ENCODE measurements around the gene OR5T1. TPM values are rescaled to one million over a fixed set of nuclear protein-coding genes. Genes with fewer than 3 reads are reported as not detected.

Gene OR5T1
- polyA plus RNA-seq, 1 of the 3 experiments (the other 2 are of a cell fraction) = not detected

DNA sequence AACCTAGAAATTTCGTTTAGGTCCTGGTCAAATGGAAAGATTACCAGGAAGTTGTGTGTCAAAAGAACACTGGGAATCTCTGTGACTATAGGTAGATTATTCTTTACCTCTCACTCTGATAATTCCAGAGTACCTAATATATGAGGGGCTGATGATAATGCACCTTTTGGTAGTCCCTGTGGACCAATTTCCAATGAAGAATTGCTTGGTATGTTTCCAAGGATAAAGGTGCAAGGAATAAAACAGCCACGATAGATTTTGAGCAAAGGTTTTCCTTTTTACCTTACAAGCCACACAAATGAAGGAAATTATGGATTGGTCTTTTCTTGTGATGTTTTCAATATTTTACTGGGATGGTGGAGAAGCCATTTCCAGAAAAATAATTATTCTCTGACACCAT is 18.2 kb downstream of the OR5T1 start, which contains the start of gene OR8H1:
Gene OR8H1, minus strand, starts transcription at position 101 of the 400 bp plus-strand sequence. CDS start 1,192 bp downstream, outside the sequence.
- no peaks in the 10 kb centered on the region for H3K79me2 ChIP-seq (ENCODE audit: insufficient read depth)
- no peak within 1 kb of the TSS for H3K4me2 ChIP-seq
- no peaks in the 10 kb centered on the region for H3F3A ChIP-seq (replicated peaks; ENCODE audit: insufficient read depth)
- no peak within 1 kb of the TSS for H3K27ac ChIP-seq (ENCODE audit: low read depth in 2 of 2, low read length in 1 of 2)
- no peaks in the 10 kb centered on the region for H3K9me3 ChIP-seq
- no peak for TF ChIP-seq SMC3 (IDR thresholded peaks at IDR 0.05; ENCODE audit: low read depth, low read length)
- H4K20me1 ChIP-seq (ENCODE audit: insufficient read depth) = no peaks in the 10 kb centered on the region
- no peaks in the 10 kb centered on the region for H3K9me2 ChIP-seq
- no peak for DNase-seq
- CTCF ChIA-PET = no interaction called here
- no peak within 1 kb of the TSS for H3K9ac ChIP-seq
- H3K36me3 ChIP-seq (replicated peaks in 1 of 2; ENCODE audit: control insufficient read depth in 1 of 2, insufficient read depth in 2 of 2, low read length in 1 of 2) = no peaks in the 10 kb centered on the region
- H3K4me3 ChIP-seq (ENCODE audit: low read depth in 2 of 2, low read length in 1 of 2) = no peak within 1 kb of the TSS
- WGBS (ENCODE audit: low lambda C conversion rate) = 0% methylated on average over 2 of the region's 2 CpGs
- POLR2A ChIA-PET = no interaction called here
- H2AFZ ChIP-seq (ENCODE audit: low read depth) = no peak within 1 kb of the TSS
- no peaks in the 10 kb centered on the region for H3K4me1 ChIP-seq (ENCODE audit: control insufficient read depth in 1 of 2, insufficient read depth in 2 of 2, low read depth in 1 of 2, low read length in 1 of 2)
- H3K27me3 ChIP-seq (ENCODE audit: insufficient read depth) = no peaks in the 10 kb centered on the region

DNA sequence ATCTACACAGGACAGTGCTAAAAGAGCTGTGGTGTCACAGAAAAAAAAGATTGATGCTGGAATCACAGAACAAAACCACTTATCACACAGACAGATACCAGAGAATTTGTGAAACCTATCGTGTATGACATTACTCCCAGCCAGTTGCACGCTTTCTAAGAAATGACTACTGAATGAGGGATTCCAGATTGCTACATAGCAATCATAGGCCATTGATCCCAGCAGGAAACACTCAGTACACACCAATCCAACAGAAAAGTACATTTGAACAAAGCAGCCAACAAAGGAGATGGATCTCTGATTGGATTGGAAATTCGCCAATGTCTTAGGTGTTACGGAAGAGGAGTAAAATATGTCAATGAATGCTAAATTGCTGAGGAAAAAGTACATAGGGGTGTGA is 22.9 kb downstream of the OR5T1 start:
- no peak overlapping the region for H3K27ac ChIP-seq (ENCODE audit: low read depth in 2 of 2, low read length in 1 of 2)
- H3K79me2 ChIP-seq (ENCODE audit: insufficient read depth) = no peaks in the 10 kb centered on the region
- no peak overlapping the region for H3K4me2 ChIP-seq
- no peaks in the 10 kb centered on the region for H3K27me3 ChIP-seq (ENCODE audit: insufficient read depth)
- no peak overlapping the region for H3K9ac ChIP-seq
- TF ChIP-seq NRF1 (IDR thresholded peaks at IDR 0.05; ENCODE audit: low read depth, low read length) = no peak
- TF ChIP-seq, protein P1, sequence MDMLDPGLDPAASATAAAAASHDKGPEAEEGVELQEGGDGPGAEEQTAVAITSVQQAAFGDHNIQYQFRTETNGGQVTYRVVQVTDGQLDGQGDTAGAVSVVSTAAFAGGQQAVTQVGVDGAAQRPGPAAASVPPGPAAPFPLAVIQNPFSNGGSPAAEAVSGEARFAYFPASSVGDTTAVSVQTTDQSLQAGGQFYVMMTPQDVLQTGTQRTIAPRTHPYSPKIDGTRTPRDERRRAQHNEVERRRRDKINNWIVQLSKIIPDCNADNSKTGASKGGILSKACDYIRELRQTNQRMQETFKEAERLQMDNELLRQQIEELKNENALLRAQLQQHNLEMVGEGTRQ (IDR thresholded peaks at IDR 0.05; ENCODE audit: borderline replicate concordance, low read depth, low read length) = no peak
- TF ChIP-seq POLR2AphosphoS5 (IDR thresholded peaks at IDR 0.05; ENCODE audit: low read depth, low read length) = no peak
- TF ChIP-seq, protein P2, sequence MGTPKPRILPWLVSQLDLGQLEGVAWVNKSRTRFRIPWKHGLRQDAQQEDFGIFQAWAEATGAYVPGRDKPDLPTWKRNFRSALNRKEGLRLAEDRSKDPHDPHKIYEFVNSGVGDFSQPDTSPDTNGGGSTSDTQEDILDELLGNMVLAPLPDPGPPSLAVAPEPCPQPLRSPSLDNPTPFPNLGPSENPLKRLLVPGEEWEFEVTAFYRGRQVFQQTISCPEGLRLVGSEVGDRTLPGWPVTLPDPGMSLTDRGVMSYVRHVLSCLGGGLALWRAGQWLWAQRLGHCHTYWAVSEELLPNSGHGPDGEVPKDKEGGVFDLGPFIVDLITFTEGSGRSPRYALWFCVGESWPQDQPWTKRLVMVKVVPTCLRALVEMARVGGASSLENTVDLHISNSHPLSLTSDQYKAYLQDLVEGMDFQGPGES (IDR thresholded peaks at IDR 0.05; ENCODE audit: low read depth, low read length) = no peak
- no peak for TF ChIP-seq TEAD4 (IDR thresholded peaks at IDR 0.05; ENCODE audit: borderline replicate concordance, insufficient read depth)
- no peak for TF ChIP-seq TAF1 (IDR thresholded peaks at IDR 0.05; ENCODE audit: borderline replicate concordance, low read depth, low read length)
- no peak for TF ChIP-seq SIN3A (IDR thresholded peaks at IDR 0.05; ENCODE audit: borderline replicate concordance, low read depth, low read length)
- no peak for TF ChIP-seq FOSL2 (IDR thresholded peaks at IDR 0.05; ENCODE audit: borderline replicate concordance, low read depth)
- TF ChIP-seq JUND (IDR thresholded peaks at IDR 0.05) = no peak
- no peak for TF ChIP-seq MXI1 (IDR thresholded peaks at IDR 0.05; ENCODE audit: low read depth, low read length)
- no peak for TF ChIP-seq SMC3 (IDR thresholded peaks at IDR 0.05; ENCODE audit: low read depth, low read length)
- TF ChIP-seq FOXM1 (IDR thresholded peaks at IDR 0.05; ENCODE audit: low read depth) = no peak
- H4K20me1 ChIP-seq (ENCODE audit: insufficient read depth) = no peaks in the 10 kb centered on the region
- no peaks in the 10 kb centered on the region for H3K9me2 ChIP-seq
- ChIA-PET POLR2A (no interaction called here), CTCF (no interaction called here)
- 3% methylated on average over 4 of the region's 4 CpGs for WGBS (ENCODE audit: low lambda C conversion rate)
- DNase-seq = no peak
- no peaks in the 10 kb centered on the region for H3K4me1 ChIP-seq (ENCODE audit: control insufficient read depth in 1 of 2, insufficient read depth in 2 of 2, low read depth in 1 of 2, low read length in 1 of 2)
- no peaks in the 10 kb centered on the region for H3K9me3 ChIP-seq
- H3F3A ChIP-seq (replicated peaks; ENCODE audit: insufficient read depth) = no peaks in the 10 kb centered on the region
- no peaks in the 10 kb centered on the region for H3K36me3 ChIP-seq (replicated peaks in 1 of 2; ENCODE audit: control insufficient read depth in 1 of 2, insufficient read depth in 2 of 2, low read length in 1 of 2)
- H3K4me3 ChIP-seq (ENCODE audit: low read depth in 2 of 2, low read length in 1 of 2) = no peak overlapping the region
- H2AFZ ChIP-seq (ENCODE audit: low read depth) = no peak overlapping the region
